ENCODE data around the gene ABLIM1. TPM values are rescaled to one million over a fixed set of nuclear protein-coding genes. Genes with fewer than 3 reads are reported as not detected.

ABLIM1 gene
- total RNA-seq, 3 donors from 2014 or later (not counting 1 experiment from before 2014, with no cell fraction given) = 71.9 to 118 (median 73.5) TPM

GRCh38 chr10:114694752-114695151 lies 36.7 kb upstream of the ABLIM1 start:
- intact Hi-C loops (cut with micrococcal nuclease) = no loop called here
- H3K9me3 Mint-ChIP-seq = no peaks in the 10 kb centered on the region
- H3K27ac Mint-ChIP-seq = no peak overlapping the region
- no peaks in the 10 kb centered on the region for H3K36me3 Mint-ChIP-seq
- Histone ChIP-seq H3K9me3 (ENCODE audit: control insufficient read depth, insufficient read depth, low read length) (no peaks in the 10 kb centered on the region), H3K36me3 (ENCODE audit: control insufficient read depth, insufficient read depth, low read length) (no peaks in the 10 kb centered on the region), H3K27me3 (ENCODE audit: control insufficient read depth, insufficient read depth, low read length) (no peaks in the 10 kb centered on the region), H3K4me1 (ENCODE audit: control insufficient read depth, insufficient read depth, low read length) (peaks cover 3% of the 10 kb centered on the region), H3K4me3 (ENCODE audit: low read length) (no peak overlapping the region), H3K27ac (ENCODE audit: low read length) (no peak overlapping the region)
- TF ChIP-seq, protein P1, sequence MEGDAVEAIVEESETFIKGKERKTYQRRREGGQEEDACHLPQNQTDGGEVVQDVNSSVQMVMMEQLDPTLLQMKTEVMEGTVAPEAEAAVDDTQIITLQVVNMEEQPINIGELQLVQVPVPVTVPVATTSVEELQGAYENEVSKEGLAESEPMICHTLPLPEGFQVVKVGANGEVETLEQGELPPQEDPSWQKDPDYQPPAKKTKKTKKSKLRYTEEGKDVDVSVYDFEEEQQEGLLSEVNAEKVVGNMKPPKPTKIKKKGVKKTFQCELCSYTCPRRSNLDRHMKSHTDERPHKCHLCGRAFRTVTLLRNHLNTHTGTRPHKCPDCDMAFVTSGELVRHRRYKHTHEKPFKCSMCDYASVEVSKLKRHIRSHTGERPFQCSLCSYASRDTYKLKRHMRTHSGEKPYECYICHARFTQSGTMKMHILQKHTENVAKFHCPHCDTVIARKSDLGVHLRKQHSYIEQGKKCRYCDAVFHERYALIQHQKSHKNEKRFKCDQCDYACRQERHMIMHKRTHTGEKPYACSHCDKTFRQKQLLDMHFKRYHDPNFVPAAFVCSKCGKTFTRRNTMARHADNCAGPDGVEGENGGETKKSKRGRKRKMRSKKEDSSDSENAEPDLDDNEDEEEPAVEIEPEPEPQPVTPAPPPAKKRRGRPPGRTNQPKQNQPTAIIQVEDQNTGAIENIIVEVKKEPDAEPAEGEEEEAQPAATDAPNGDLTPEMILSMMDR (IDR thresholded peaks at IDR 0.05) = no peak
- H3K4me3 Mint-ChIP-seq = no peak overlapping the region
- H3K4me1 Mint-ChIP-seq = peaks cover 0 to 4% of the 10 kb centered on the region in 2 donors
- no peak for ATAC-seq
- H3K27me3 Mint-ChIP-seq (ENCODE audit: low read depth in 2 of 2) = peaks cover 11 to 18% of the 10 kb centered on the region in 2 donors
- DNase-seq = peak in 1 of 2 donors; percentile 60
- 67% methylated on average over 8 of the region's 8 CpGs for WGBS (ENCODE audit: insufficient coverage)

DNA sequence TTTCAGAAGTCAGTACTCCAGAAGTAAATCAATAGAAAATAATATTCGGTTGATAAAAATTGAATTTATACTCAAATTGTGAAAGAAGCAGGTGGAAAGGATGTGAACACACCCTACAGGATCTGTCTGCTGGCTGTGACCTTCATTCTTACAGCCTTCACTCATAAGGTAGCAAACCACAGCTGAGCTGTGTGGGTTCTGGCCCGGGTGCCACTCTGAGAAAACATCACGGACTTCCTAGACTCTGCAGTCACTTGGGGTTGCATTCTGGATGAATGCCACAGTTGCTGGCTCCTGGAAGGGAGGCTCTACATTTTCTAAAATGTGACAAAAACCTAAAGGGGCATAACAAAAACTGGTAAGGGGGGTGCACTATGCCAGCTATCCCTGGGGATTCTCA lies 36.0 kb upstream of the ABLIM1 start:
- peak in 1 of 2 donors; percentile 39 for DNase-seq
- TF ChIP-seq, protein P1 (IDR thresholded peaks at IDR 0.05) = no peak
- Histone ChIP-seq H3K9me3 (ENCODE audit: control insufficient read depth, insufficient read depth, low read length) (no peaks in the 10 kb centered on the region), H3K27me3 (ENCODE audit: control insufficient read depth, insufficient read depth, low read length) (no peaks in the 10 kb centered on the region), H3K36me3 (ENCODE audit: control insufficient read depth, insufficient read depth, low read length) (no peaks in the 10 kb centered on the region), H3K27ac (ENCODE audit: low read length) (no peak overlapping the region), H3K4me1 (ENCODE audit: control insufficient read depth, insufficient read depth, low read length) (peaks cover 3% of the 10 kb centered on the region), H3K4me3 (ENCODE audit: low read length) (no peak overlapping the region)
- Mint-ChIP-seq H3K27ac (no peak overlapping the region), H3K9me3 (no peaks in the 10 kb centered on the region), H3K36me3 (no peaks in the 10 kb centered on the region), H3K4me3 (no peak overlapping the region), H3K27me3 (ENCODE audit: low read depth in 2 of 2) (peaks cover 14 to 18% of the 10 kb centered on the region in 2 donors), H3K4me1 (peaks cover 0 to 4% of the 10 kb centered on the region in 2 donors)
- peak in 1 of 3 donors; percentile 53 for ATAC-seq
- WGBS (ENCODE audit: insufficient coverage) = 6% methylated on average over 3 of the region's 3 CpGs
- intact Hi-C loops (cut with micrococcal nuclease) = no loop called here

GRCh38 chr10:114691442-114691941 lies 33.4 kb upstream of the ABLIM1 start:
- H3K27ac Mint-ChIP-seq = no peak overlapping the region
- no peaks in the 10 kb centered on the region for H3K9me3 Mint-ChIP-seq
- ATAC-seq (no peak), DNase-seq (no peak)
- TF ChIP-seq, protein P1 (IDR thresholded peaks at IDR 0.05) = no peak
- H3K4me1 Mint-ChIP-seq = peaks cover 0 to 4% of the 10 kb centered on the region in 2 donors
- H3K27me3 Mint-ChIP-seq (ENCODE audit: low read depth in 2 of 2) = peaks cover 3 to 26% of the 10 kb centered on the region in 2 donors
- Histone ChIP-seq H3K9me3 (ENCODE audit: control insufficient read depth, insufficient read depth, low read length) (no peaks in the 10 kb centered on the region), H3K27me3 (ENCODE audit: control insufficient read depth, insufficient read depth, low read length) (no peaks in the 10 kb centered on the region), H3K36me3 (ENCODE audit: control insufficient read depth, insufficient read depth, low read length) (no peaks in the 10 kb centered on the region), H3K4me1 (ENCODE audit: control insufficient read depth, insufficient read depth, low read length) (peaks cover 3% of the 10 kb centered on the region), H3K27ac (ENCODE audit: low read length) (no peak overlapping the region), H3K4me3 (ENCODE audit: low read length) (no peak overlapping the region)
- H3K36me3 Mint-ChIP-seq = no peaks in the 10 kb centered on the region
- intact Hi-C loops (cut with micrococcal nuclease) = no loop called here
- no peak overlapping the region for H3K4me3 Mint-ChIP-seq
- WGBS (ENCODE audit: insufficient coverage) = no CpG with 5 or more reads among the region's 1 CpG

DNA sequence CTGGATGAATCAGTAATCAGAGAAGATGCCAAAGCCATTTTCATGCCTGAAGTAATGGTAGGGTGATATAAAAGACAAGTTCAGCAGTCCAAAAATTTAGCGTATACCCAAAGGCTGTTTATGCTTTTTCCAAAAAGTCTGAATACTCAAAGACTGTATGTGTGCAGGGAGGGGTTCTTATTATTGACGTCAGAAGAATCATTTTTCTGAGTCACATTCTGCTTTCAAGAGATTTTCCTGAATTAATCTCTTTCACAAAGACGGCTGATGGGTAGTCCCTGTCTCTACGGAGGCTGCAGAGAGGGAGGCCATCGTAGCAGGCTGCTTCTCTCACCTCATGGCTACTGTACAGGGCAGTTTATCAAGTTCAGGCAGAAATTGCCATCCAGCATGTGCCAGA lies 30.7 kb upstream of the ABLIM1 start:
- Histone ChIP-seq H3K4me1 (ENCODE audit: control insufficient read depth, insufficient read depth, low read length) (no peaks in the 10 kb centered on the region), H3K36me3 (ENCODE audit: control insufficient read depth, insufficient read depth, low read length) (no peaks in the 10 kb centered on the region), H3K27me3 (ENCODE audit: control insufficient read depth, insufficient read depth, low read length) (no peaks in the 10 kb centered on the region), H3K27ac (ENCODE audit: low read length) (no peak overlapping the region), H3K9me3 (ENCODE audit: control insufficient read depth, insufficient read depth, low read length) (no peaks in the 10 kb centered on the region), H3K4me3 (ENCODE audit: low read length) (no peak overlapping the region)
- Mint-ChIP-seq H3K4me1 (no peaks in the 10 kb centered on the region), H3K27me3 (ENCODE audit: low read depth in 2 of 2) (peaks cover 3 to 22% of the 10 kb centered on the region in 2 donors), H3K9me3 (no peaks in the 10 kb centered on the region), H3K27ac (no peak overlapping the region), H3K4me3 (no peak overlapping the region), H3K36me3 (no peaks in the 10 kb centered on the region)
- DNase-seq (no peak), ATAC-seq (no peak)
- TF ChIP-seq, protein P1 (IDR thresholded peaks at IDR 0.05) = no peak
- 94% methylated on average over 5 of the region's 5 CpGs for WGBS (ENCODE audit: insufficient coverage)
- intact Hi-C loops (cut with micrococcal nuclease) = no loop called here

Data from natural killer cell (primary cell).